K562 (cell line): ENCODE measurements around the gene ERBB3. TPM values are rescaled to one million over a fixed set of nuclear protein-coding genes. Genes with fewer than 3 reads are reported as not detected.
"Not testable (repeated sequence)": the region's sequence is repeated elsewhere in the genome, so short reads cannot be mapped to it uniquely, and the experiment has no call there.

Experiments used
- ATAC-seq: fragments of 200-7000 bp; cut with Tn5 transposase; 3 replicates; pipeline ENCODE4 v1.9.1; 2020; ENCODE audit warnings: moderate library complexity
- BruUV-seq: library from RNA; stranded (reverse); fragments of 400-500 nt; replicated peaks from 2 replicates; lab custom pipeline; 2021; lab: Mats Ljungman, UMichigan
- CTCF ChIA-PET: fragments of 300-600 bp; formaldehyde crosslinking; extraction: SDS; loops from one replicate; lab custom pipeline; 2021; ENCODE audit warnings: low intra/inter-chr PET ratio; lab: Yijun Ruan, JAX
- POLR2A ChIA-PET: fragments of 300-600, 350-650 bp; sonication (Branson Sonifier 250); formaldehyde crosslinking; extraction: SDS; loops from one replicate; lab custom pipeline; 2021; ENCODE audit warnings: antibody characterized with exemption, inconsistent platforms; lab: Yijun Ruan, JAX
- DNase-seq, 4 experiments: peaks; one replicate each; pipeline versions ENCODE4 v3.0.0 to v3.0.0-alpha.2; 2011 to 2018; ENCODE audit warnings: low spot score in 3 of 4, mixed read lengths in 3 of 4; ENCODE audit errors: extremely low read depth in 1 of 4
- FAIRE-seq: peaks from 2 replicates; lab custom pipeline; 2011; peaks lifted over from hg19 to GRCh38; lab: Jason Lieb, UNC
- H2AFZ ChIP-seq: 2 replicates; pipeline ENCODE4 v1.6.0; 2011; ENCODE audit warnings: low read depth, low read length, control low read depth, inconsistent platforms
- H3K27ac ChIP-seq: fragments of 200-600 bp; 3 replicates; pipeline ENCODE4 v1.8.0; 2011; ENCODE audit warnings: low read depth, mild to moderate bottlenecking, control low read depth, inconsistent platforms, low read length, moderate library complexity, mixed read lengths; ENCODE audit errors: extremely low read depth
- H3K27me3 ChIP-seq, 2 experiments: fragments of 300-600 bp in 1 of 2; 2 replicates in 1 of 2; 3 replicates in 1 of 2; pipeline versions ENCODE4 v1.6.0 to v1.8.0; 2011; ENCODE audit warnings: inconsistent platforms in 2 of 2, low read length in 2 of 2, mild to moderate bottlenecking in 1 of 2, mixed read lengths in 1 of 2, moderate library complexity in 1 of 2; ENCODE audit not compliant: control insufficient read depth in 2 of 2, insufficient read depth in 2 of 2
- H3K36me3 ChIP-seq: fragments of 300-600 bp; 3 replicates; pipeline ENCODE4 v1.8.0; 2011; ENCODE audit warnings: mild to moderate bottlenecking, low read length, inconsistent platforms; ENCODE audit not compliant: control insufficient read depth, insufficient read depth
- H3K4me1 ChIP-seq, 2 experiments: fragments of 200-600 bp in 1 of 2; replicated peaks in 1 of 2; 2 replicates in 1 of 2; 3 replicates in 1 of 2; pipeline versions ENCODE4 v1.5.1 to v1.8.0; 2011; ENCODE audit warnings: inconsistent platforms in 2 of 2, low read length in 2 of 2, mild to moderate bottlenecking in 1 of 2, mixed read lengths in 1 of 2, moderate library complexity in 1 of 2; ENCODE audit not compliant: control insufficient read depth in 2 of 2, insufficient read depth in 2 of 2
- H3K4me2 ChIP-seq: 2 replicates; pipeline ENCODE4 v1.6.1; 2011; ENCODE audit warnings: low read length, control low read depth, inconsistent platforms, mixed read lengths; ENCODE audit not compliant: insufficient read depth
- H3K4me3 ChIP-seq: fragments of 200-600 bp; sonication (generic), shearing (Covaris generic); 2 replicates; pipeline ENCODE4 v1.5.1; 2016; ENCODE audit warnings: control low read depth, inconsistent platforms
- H3K79me2 ChIP-seq: fragments of 200-600 bp; 3 replicates; pipeline ENCODE4 v1.8.0; 2011; ENCODE audit warnings: low read length, inconsistent platforms; ENCODE audit not compliant: control insufficient read depth, insufficient read depth
- H3K9ac ChIP-seq, 2 experiments: 2 replicates each; pipeline versions ENCODE4 v1.6.0 to v1.6.1; 2011; ENCODE audit warnings: low read depth in 2 of 2, low read length in 2 of 2, control low read depth in 1 of 2, inconsistent platforms in 1 of 2, mild to moderate bottlenecking in 1 of 2, mixed read lengths in 1 of 2; ENCODE audit not compliant: insufficient read depth in 1 of 2
- H3K9me1 ChIP-seq: one replicate; pipeline ENCODE4 v1.6.0; 2011; ENCODE audit warnings: inconsistent platforms, mild to moderate bottlenecking, low read length, moderate library complexity; ENCODE audit not compliant: control insufficient read depth, insufficient read depth
- H3K9me3 ChIP-seq: replicated peaks from 2 replicates; pipeline ENCODE4 v1.5.1; 2011; ENCODE audit warnings: low read depth, low read length, inconsistent platforms; ENCODE audit not compliant: control insufficient read depth, insufficient read depth
- H4K20me1 ChIP-seq: replicated peaks from 2 replicates; pipeline ENCODE4 v1.6.1; 2011; ENCODE audit warnings: low read length, inconsistent platforms, mixed read lengths; ENCODE audit not compliant: control insufficient read depth, insufficient read depth
- CEBPB ChIP-seq: fragments of 450-650 bp; IDR thresholded peaks from 2 replicates; pipeline ENCODE4 v1.6.1; 2016; ENCODE audit warnings: missing genetic modification characterization, missing compliant biosample characterization
- CEBPG ChIP-seq, 3 experiments: fragments of 200-800 bp in 1 of 3; sonication (Bioruptor generic) in 1 of 3; sonication (generic) in 1 of 3; formaldehyde crosslinking in 1 of 3; IDR thresholded peaks in 2 of 3; conservative IDR thresholded peaks in 1 of 3; 2 replicates each; pipeline versions ENCODE4 v1.6.1 to v1.8.0; 2016 to 2022; ENCODE audit warnings: missing compliant biosample characterization in 2 of 3, missing genetic modification characterization in 2 of 3, mild to moderate bottlenecking in 1 of 3, missing genetic modification reagents in 1 of 3
- CTBP1 ChIP-seq: fragments of 450-650 bp; IDR thresholded peaks from 2 replicates; pipeline ENCODE4 v1.6.1; 2016; ENCODE audit warnings: borderline replicate concordance
- ZNF24 ChIP-seq: fragments of 450-650 bp; IDR thresholded peaks from 2 replicates; pipeline ENCODE4 v1.6.1; 2016
- ZNF384 ChIP-seq: IDR thresholded peaks from 2 replicates; pipeline ENCODE4 v1.6.1; 2012; ENCODE audit warnings: low read depth, low read length, improper control_type of control experiment
- WGBS: fragments of 100-300 bp; shearing (Covaris generic); methylation state at CpG from one replicate; pipeline ENCODE4 v1.1.6; 2016; ENCODE audit warnings: low coverage, mixed read lengths; ENCODE audit not compliant: insufficient coverage; ENCODE audit errors: missing lambda C conversion rate; 5-methylcytosine and 5-hydroxymethylcytosine counted together
- in situ Hi-C: fragments of 300-500 bp; cut with MboI; formaldehyde crosslinking; loops from 4 replicates; pipeline ENCODE4 v1.15.0; 2018; ENCODE audit warnings: inconsistent platforms, mixed read lengths
- intact Hi-C: fragments of 100-400 bp; cut with micrococcal nuclease; formaldehyde crosslinking; loops from 2 replicates; pipeline ENCODE4 v1.14.2; 2022
- polyA plus RNA-seq, 8 experiments: library from polyadenylated mRNA; depleted of rRNA in 4 of 8; stranded (reverse) in 5 of 8; unstranded in 3 of 8; fragments of >200 nt; fragmentation: Nextera tagmentation in 2 of 8; fragmentation: Illumina TruSeq in 1 of 8; extraction: Ambion mirVana in 2 of 8; extraction: Trizol in 1 of 8; gene quantifications; 2 replicates each; pipeline versions ENCODE4 v1.2.1 to v1.2.3, GENCODE V29; 2011 to 2014; ENCODE audit warnings: inconsistent platforms in 1 of 8, missing spikeins in 1 of 8
- total RNA-seq, 7 experiments: library from RNA; depleted of rRNA in 6 of 7; stranded (reverse); fragments of >200 nt in 6 of 7; fragmentation: Illumina TruSeq in 2 of 7; extraction: Trizol in 2 of 7; gene quantifications; 2 replicates each; pipeline versions ENCODE4 v1.2.1 to v1.2.3, GENCODE V29; 2011 to 2021; ENCODE audit warnings: low replicate concordance in 1 of 7
- TF ChIP-seq, protein P1 (sequence below), 2 experiments: fragments of 450-650 bp in 1 of 2; sonication (generic) in 1 of 2; formaldehyde crosslinking in 1 of 2; IDR thresholded peaks in 1 of 2; conservative IDR thresholded peaks in 1 of 2; 2 replicates each; pipeline versions ENCODE4 v1.6.1 to v1.8.1; 2016 to 2023; ENCODE audit warnings: mild to moderate bottlenecking in 2 of 2, moderate library complexity in 2 of 2, inconsistent platforms in 1 of 2, missing genetic modification reagents in 1 of 2

Gene ERBB3
- total and polyA plus RNA-seq, 9 of the 15 experiments (the other 6 are each of a cell fraction or from before 2014, with no cell fraction given): 1.5 to 5.4 (median 3.8) TPM

DNA sequence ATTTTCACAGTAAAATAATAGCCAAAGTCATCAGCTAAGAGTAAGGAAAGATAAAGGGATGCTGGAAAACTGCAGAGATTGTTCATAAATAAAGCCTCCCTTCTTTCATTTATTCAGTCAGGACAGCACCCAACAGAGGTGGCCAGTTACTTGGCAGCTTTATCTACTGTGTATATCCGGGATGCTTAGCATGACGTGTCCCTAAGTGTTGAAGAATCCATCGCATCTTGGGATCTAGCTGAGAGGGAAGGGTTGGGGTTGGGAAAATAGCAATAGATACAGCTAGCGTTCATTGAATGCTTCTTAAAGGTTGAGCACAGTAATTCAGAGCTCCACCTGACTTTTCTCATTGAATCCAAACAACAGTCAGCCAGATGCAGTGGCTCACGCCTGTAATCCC, 5.6 kb upstream of the ERBB3 start:
- no peak for FAIRE-seq

DNA sequence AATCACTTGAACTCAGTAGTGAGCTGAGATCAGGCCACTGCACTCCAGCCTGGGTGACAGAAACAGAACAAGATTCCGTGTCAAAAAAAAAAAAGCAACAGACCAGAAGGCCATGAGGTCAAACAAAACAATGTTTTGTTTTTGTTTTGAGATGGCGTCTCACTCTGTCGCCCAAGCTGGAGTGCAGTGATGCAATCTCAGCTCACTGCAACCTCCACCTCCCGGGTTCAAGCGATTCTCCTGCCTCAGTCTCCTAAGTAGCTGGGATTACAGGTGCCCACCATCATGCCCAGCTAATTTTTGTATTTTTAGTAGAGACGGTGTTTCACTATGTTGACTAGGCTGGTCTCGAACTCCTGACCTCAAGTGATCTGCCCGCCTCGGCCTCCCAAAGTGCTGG, 2.0 kb upstream of the ERBB3 start:
- H2AFZ ChIP-seq, CTCF ChIA-PET, in situ Hi-C loops, H3K9me1 ChIP-seq, H3K27ac ChIP-seq, H3K9ac ChIP-seq, DNase-seq, H3K79me2 ChIP-seq, ATAC-seq, FAIRE-seq, H3K4me3 ChIP-seq, intact Hi-C loops, H3K36me3 ChIP-seq, H3K9me3 ChIP-seq, BruUV-seq, H3K4me2 ChIP-seq, POLR2A ChIA-PET, H4K20me1 ChIP-seq, H3K27me3 ChIP-seq: not testable (repeated sequence)
- peak; percentile 34; the same call in 1 of the 2 replicates for TF ChIP-seq ZNF384
- TF ChIP-seq CEBPG (CRISPR knock-in tag; IDR thresholded peaks at IDR 0.05): peak; percentile 64
- TF ChIP-seq CEBPG (tag; conservative IDR thresholded peaks at IDR 0.05 in 1 of 2, IDR thresholded peaks at IDR 0.05 in 1 of 2): peak in 1 of 2 experiments; percentile 62; a peak in 2 of 4 replicates
- peak; percentile 44; the same call in 1 of the 2 replicates for TF ChIP-seq CEBPB (tag)
- TF ChIP-seq, protein P1, sequence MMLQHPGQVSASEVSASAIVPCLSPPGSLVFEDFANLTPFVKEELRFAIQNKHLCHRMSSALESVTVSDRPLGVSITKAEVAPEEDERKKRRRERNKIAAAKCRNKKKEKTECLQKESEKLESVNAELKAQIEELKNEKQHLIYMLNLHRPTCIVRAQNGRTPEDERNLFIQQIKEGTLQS (IDR thresholded peaks at IDR 0.05): peak; percentile 60
- TF ChIP-seq, protein P1 (CRISPR knock-in tag; conservative IDR thresholded peaks at IDR 0.05): not testable (repeated sequence)
- WGBS: 42% methylated on average over 9 of the region's 9 CpGs
- H3K4me1 ChIP-seq: peaks cover 25 to 38% of the 10 kb centered on the region in 2 experiments

More for the DNA sequence above, 5.6 kb upstream of the ERBB3 start:
- Histone ChIP-seq H3K27me3 (no peaks in the 10 kb centered on the region), H3K4me1 (peaks cover 0 to 7% of the 10 kb centered on the region in 2 experiments; a peak in 3 of 5 replicates), H3K4me2 (no peak overlapping the region), H3K4me3 (no peak overlapping the region), H3K36me3 (no peaks in the 10 kb centered on the region), H4K20me1 (no peaks in the 10 kb centered on the region), H3K9ac (no peak overlapping the region), H3K9me1 (no peaks in the 10 kb centered on the region), H3K79me2 (no peaks in the 10 kb centered on the region), H3K27ac (no peak overlapping the region), H2AFZ (no peak overlapping the region; the same call in 1 of the 2 replicates), H3K9me3 (no peaks in the 10 kb centered on the region)
- WGBS: 38% methylated on average over 5 of the region's 5 CpGs
- peak; percentile 23; the same call in 1 of the 2 replicates for TF ChIP-seq CTBP1
- no peak for TF ChIP-seq ZNF24
- intact Hi-C loops (no loop called here), in situ Hi-C loops (no loop called here)
- CTCF ChIA-PET: no interaction called here
- BruUV-seq: no TSS peak
- DNase-seq (peak in 2 of 4 experiments; percentile 2 to 3), ATAC-seq (no peak)
- POLR2A ChIA-PET: interaction anchor here (0.6 to 1.7 kb wide), 5 partner anchors 9 to 38 kb away, joined by 3 read pairs; partner anchors contain the start of gene PA2G4
